NCI-H2029 (cell line): ENCODE measurements around the gene ARHGAP36.

Source experiments
- DNase-seq: peaks from one replicate; lab custom pipeline; 2025; lab: John Stamatoyannopoulos, UW

ARHGAP36 gene

DNA sequence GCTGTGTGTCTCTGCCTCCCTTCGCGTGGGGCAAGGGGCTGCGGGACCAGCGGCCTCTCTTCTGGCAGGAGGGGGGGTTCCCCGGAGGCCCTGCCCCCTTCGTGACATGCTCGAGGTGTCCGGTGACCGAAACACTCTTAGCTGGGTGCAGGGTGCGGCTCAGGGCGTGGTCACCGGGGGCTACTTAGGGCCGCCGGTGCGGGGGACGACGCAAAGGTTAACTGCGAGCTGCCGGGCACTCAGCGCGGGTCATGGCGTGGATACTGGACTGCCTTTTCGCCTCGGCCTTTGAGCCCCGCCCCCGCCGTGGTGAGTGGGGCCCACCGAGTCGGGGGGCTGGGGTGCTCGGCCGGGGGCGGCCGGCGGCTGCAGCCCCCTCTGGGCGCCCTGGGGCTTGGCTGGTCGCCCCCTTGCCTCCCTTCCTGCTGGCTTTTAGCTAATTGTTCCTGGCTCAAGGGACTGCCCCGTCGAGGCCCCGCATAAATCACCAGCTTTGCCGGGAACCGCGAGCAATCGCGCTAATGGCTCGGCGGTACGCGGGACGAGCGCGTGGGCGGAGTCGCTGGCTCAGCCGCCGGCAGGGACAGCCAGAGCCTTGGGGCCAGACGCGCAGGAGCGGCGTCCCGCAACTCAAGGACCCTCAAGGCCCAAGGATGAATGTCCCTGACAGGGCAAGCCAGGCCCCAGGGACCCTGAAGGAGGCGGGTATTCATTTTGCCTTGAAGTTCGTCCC is at the start of gene ARHGAP36:
Gene ARHGAP36 (plus strand): TSS at position 211 of the 733 bp plus-strand sequence. CDS start 23,320 bp downstream, outside the sequence.
- no peak for DNase-seq

DNA sequence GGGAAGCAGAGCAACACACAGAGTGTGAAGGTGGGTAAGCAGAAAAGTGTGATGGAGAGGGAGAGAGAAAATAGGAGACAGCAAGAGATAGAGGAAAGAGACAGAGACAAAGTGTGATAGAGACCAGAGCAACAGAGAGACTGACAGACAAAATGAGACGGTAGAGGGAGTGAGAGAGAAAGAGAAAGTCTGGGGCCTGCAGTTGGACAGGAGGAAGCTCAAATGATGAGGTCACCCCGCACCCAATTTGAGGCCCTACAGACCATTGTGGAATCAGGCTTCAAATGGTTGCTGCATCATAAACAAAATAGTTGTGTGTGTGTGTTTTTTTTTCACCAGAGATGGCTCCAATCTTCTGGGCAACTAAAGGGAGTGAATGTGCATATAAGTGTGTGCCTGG is 48.0 kb upstream of the ARHGAP36 start:
- DNase-seq: no peak

DNA sequence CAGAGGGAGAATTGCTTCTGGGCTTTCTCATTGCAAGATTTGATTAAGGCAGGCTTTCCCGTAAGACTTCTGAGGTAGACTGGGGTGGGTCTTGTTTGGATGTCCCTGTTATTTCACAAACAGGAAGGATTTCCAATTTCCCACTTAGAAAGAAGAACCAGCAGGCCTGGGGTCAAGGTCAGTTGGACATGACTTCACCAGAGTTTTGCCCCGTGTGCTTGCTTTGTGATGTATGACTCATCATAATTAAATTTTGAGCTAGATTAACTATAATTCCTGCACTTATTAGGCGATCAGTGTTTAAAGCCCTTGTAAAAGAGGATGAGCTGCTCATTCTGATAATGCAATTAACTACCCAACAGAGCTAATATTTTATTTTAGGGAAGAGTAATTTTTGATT is 32.8 kb upstream of the ARHGAP36 start:
- no peak for DNase-seq

- no peak for DNase-seq
Measured at GRCh38 chrX:131032354-131033230, 25.6 kb upstream of the ARHGAP36 start.

- no peak for DNase-seq
Measured at GRCh38 chrX:131034063-131034462, 24.1 kb upstream of the ARHGAP36 start.

DNA sequence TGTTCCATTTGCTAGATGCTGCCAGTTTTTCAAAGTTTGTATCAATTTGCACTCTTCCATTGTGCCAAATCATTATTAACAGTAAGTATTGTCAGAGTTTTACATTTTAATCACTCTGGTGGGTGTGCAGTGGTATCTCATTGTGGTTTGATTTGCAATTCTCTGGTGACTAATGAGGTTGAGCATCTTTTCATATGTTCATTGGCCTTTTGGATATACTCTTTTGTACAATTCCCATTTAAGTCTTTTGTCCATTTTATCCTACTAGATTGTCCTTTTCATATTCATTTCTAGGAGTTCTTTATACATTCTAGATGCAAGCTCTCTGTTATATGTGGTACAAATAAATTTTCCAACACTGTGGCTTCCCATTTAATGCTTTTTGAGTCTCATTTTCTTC is 17.4 kb upstream of the ARHGAP36 start:
- no peak for DNase-seq

DNA sequence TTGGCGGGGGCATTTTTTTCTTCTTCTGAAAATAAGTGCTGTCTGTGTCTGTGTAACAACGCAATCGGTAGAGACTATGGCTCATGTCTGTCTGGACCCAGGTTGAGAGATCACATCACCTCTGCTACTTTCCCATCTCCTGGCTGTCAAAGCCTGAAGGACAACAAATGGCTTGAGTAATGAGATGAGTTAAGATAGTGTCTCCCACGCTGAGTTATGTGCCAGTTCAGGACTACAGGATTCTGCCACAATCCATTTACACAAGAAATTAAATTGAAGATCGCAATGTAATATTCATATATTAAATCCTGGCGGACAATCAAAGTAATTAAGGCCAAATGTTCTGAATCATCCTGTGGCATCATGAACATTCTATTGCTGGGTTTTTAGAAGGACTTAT is 16.5 kb upstream of the ARHGAP36 start:
- no peak for DNase-seq

- DNase-seq: no peak
Measured at GRCh38 chrX:131045726-131046125, 12.4 kb upstream of the ARHGAP36 start.

DNA sequence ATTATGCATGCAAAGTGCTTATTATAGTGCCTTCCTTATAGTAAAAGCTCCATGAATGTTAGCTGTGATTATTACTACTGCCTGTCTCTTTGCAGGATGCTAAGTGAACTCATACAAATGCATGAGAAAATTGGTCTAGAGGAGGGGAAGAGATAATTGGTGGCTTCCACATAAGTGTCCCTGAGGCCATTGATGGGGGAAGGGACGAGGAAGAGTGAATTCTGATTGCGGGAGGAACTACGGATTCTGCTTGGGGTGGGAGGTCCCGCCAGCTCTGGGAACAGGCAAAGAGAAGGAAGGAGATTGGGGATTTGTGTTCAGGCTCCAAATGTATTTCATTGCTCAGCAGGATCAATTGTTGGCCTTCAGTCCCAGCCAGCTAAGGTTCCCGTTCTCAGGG is 11.6 kb upstream of the ARHGAP36 start:
- DNase-seq: no peak

DNA sequence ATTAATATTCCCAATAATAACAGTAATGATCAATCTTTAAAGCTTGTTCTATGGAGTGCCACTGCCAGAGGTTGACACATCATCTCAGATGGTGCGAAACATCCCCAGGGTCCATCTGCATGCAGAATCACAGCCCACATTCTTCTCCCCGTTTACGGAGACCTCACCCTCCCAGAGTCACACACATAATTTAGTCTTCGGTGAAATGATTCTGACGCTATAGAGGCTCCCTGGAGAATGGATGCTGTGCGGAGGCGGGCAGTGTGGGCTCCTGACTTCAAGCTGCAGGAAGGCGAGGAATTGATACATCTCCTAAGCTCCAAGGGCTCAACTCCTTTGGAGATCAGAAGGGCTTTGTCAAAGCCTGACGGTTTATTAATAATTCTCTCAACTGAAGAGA is 11.0 kb upstream of the ARHGAP36 start:
- no peak for DNase-seq

GRCh38 chrX:131053076-131053475 is 5.1 kb upstream of the ARHGAP36 start:
- DNase-seq: no peak

DNA sequence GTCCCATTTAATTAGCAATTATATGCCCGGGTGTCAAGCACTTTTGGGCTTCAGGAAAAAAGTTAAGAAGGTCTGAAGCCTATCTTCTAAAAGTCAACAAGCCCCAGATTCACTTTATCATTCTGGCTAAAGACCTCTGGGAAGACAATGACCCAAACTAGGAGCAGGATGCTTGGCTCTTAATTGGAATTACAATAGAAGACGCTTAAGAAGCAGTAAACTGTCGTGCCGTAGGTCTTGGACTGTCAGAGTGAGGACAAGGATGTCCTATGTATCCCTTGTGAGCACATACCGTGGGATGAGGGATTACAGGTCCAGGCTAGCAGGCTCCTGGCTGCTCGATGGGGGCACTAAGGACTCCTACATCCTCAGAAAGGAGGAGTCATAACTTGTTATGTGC is 3.2 kb upstream of the ARHGAP36 start:
- DNase-seq: no peak

GRCh38 chrX:131057706-131058105 is 440 bp upstream of the ARHGAP36 start:
- DNase-seq: no peak

- DNase-seq: no peak
Measured at GRCh38 chrX:131059246-131059645, 1.1 kb downstream of the ARHGAP36 start.

- no peak for DNase-seq
Measured at GRCh38 chrX:131060147-131060546, 2.0 kb downstream of the ARHGAP36 start.

GRCh38 chrX:131061306-131061705 is 3.2 kb downstream of the ARHGAP36 start:
- DNase-seq: no peak

- no peak for DNase-seq
Measured at GRCh38 chrX:131063613-131064012, 5.5 kb downstream of the ARHGAP36 start.

- no peak for DNase-seq
Measured at GRCh38 chrX:131066237-131066636, 8.1 kb downstream of the ARHGAP36 start.

- no peak for DNase-seq
Measured at GRCh38 chrX:131067216-131067615, 9.1 kb downstream of the ARHGAP36 start.

DNA sequence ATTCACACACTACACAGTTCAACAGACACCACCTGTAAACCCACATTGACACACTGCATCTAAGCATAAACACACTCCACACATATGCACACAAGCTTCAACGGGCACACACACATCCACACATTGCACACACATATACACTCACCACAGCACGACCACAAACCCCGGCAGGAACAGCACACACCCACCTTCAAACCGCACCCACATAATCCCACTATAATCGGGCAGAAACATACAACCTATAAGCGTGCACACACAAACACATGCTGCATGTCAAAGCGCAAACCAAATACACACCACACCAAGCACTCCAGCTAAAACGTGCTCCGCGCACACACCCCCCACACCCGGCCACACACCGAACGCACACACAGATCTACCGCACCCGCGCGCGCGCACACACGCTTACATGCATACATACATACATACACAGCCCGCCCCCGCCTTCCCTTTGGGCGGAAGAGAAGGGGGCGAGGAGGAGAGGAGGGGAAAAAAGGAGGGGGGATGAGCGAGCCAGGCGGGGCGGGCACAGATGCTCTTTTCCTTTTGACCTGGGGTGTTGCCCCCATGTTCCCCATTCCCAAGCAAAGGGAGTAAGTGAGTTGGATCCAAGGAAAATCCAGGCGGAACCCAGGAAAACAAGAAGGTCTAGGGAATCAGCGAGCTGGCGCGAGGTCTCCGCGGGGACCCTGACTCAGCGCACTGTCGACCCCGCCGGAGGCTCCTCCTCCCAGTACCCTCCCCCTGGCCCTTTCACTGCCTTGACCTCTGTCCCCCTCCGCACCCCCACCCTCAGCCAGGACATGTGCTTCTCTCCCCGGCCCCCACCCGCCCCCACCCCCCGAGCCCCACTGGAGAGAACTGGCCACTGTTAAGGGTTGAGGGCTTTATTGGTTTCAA is 9.9 kb downstream of the ARHGAP36 start:
- DNase-seq: no peak

DNA sequence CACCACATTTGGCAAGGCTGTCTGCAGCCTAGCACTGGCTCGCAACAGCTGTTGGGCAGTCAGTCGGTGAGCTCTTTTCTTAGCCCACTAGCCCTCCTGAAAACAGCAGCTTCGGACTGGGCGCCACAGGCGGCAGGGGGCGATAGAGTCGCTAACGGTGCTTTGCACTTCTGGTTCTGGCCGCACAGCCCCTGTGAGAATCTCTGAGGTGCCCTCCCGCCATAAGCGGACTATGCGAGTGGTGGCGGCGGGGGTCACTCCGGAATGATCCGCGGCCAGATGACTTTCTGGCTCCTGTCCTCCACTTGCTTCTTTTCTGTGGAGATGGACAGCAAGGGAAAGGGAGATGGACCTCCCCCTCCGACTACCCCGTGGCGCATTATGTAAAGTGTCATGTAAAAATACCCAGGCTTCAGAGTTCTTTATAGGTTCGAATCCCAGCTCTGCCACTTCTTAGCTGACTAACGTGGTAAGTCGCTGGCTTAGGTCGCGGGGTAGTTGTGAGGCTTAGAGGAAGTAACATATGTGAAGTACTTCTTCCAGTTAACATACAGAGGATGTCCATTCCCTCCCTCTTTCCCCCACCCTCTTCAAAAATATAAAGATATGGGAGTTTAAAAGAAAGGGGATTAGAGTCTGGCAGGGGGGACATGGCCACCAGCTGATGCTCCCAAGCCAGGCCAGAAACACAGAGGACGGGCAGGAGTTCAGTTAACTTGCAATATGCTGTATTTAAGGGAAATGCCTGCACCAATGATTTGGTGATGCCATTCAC is 11.0 kb downstream of the ARHGAP36 start:
- DNase-seq: no peak
